Ovary (tissue), 9 donors: ENCODE data around the gene PRODH2. TPM values are rescaled to one million over a fixed set of nuclear protein-coding genes. Genes with fewer than 3 reads are reported as not detected.

Source experiments
- DNase-seq, 5 donors: peaks; one replicate each; pipeline ENCODE4 v3.0.0-alpha.2; 2019 to 2020
- H3K27ac ChIP-seq, 2 donors: fragments of 200-600 bp; one replicate each; pipeline versions ENCODE4 v1.5.1 to v1.8.0; 2019 to 2022
- H3K27me3 ChIP-seq: fragments of 200-600 bp; one replicate; pipeline ENCODE4 v1.8.0; 2022
- H3K36me3 ChIP-seq: fragments of 200-600 bp; sonication (generic); one replicate; pipeline ENCODE4 v1.5.1; 2019
- H3K4me1 ChIP-seq: one replicate; pipeline ENCODE4 v1.8.1; 2013; ENCODE audit warnings: mild to moderate bottlenecking, moderate library complexity; ENCODE audit not compliant: insufficient read depth
- H3K4me3 ChIP-seq: fragments of 200-600 bp; sonication (generic); one replicate; pipeline ENCODE4 v1.5.1; 2017
- H3K9me3 ChIP-seq, 2 donors: fragments of 200-600 bp in 1 of 2; sonication (generic) in 1 of 2; one replicate each; pipeline versions ENCODE4 v1.5.1 to v1.8.1; 2013 to 2019; ENCODE audit warnings: mild to moderate bottlenecking in 1 of 2, moderate library complexity in 1 of 2
- EP300 ChIP-seq: sonication (generic); formaldehyde crosslinking; IDR thresholded peaks from one replicate; pipeline ENCODE4 v1.6.1; 2017; ENCODE audit warnings: antibody characterized with exemption
- POLR2A ChIP-seq: fragments of 450-650 bp; IDR thresholded peaks from one replicate; pipeline ENCODE4 v1.6.1; 2017; ENCODE audit warnings: antibody characterized with exemption, mild to moderate bottlenecking, moderate library complexity
- WGBS, 3 donors: extraction: QIAGEN DNeasy Blood & Tissue Kit in 1 of 3; methylation state at CpG; one replicate each; pipeline versions ENCODE4 v1.1.5 to v1.1.7; 2013 to 2017; 5-methylcytosine and 5-hydroxymethylcytosine counted together
- intact Hi-C, 4 donors: fragments of 100-400 bp; cut with DNase I; formaldehyde crosslinking; loops; one replicate each; pipeline versions ENCODE4 v1.11.0 to v1.15.1; 2022 to 2023
- polyA plus RNA-seq, 2 donors: library from polyadenylated mRNA; stranded (reverse); fragments of 200-250 nt in 1 of 2; fragments of 350-450 nt in 1 of 2; fragmentation: Illumina TruSeq in 1 of 2; extraction: RNeasy Lipid Tissue Mini Kit (QIAGEN cat#74804) in 1 of 2; gene quantifications; one replicate each; pipeline ENCODE4 v1.2.3, GENCODE V29; 2013 to 2014
- total RNA-seq, 7 donors: library from RNA; depleted of rRNA in 2 of 7; stranded (reverse); fragments of >200 nt in 2 of 7; fragmentation: NEBNext Ultra II Directional in 3 of 7; extraction: Animal tissue kit (Norgen Biotek cat#: 25700) in 3 of 7; gene quantifications; one replicate each; pipeline versions ENCODE4 v1.1.0 to v1.2.4, GENCODE V29; 2016 to 2023
- TF ChIP-seq, protein P1 (sequence below), 3 donors: fragments of 450-650 bp in 2 of 3; fragments of 200-600 bp in 1 of 3; IDR thresholded peaks; one replicate each; pipeline versions ENCODE4 v1.5.1 to v1.8.0; 2016 to 2022; ENCODE audit warnings: antibody characterized with exemption in 3 of 3, mild to moderate bottlenecking in 1 of 3
- donor health status: DM: no; HTN: no; CAD: no; lungs with moderate emphysema.
- donor health status: DM: no; HTN: no; CAD: no.
- donor health status: Bipolar disorder and iron deficiency.
- donor health status: DM: yes; HTN: yes; CAD: no.
- donor health status: DM: no; HTN: no; CAD: no.
- donor health status: DM: yes; HTN: yes; CAD: no.

Gene PRODH2
- total and polyA plus RNA-seq, 9 donors = 0.41 TPM; not detected in 8

DNA sequence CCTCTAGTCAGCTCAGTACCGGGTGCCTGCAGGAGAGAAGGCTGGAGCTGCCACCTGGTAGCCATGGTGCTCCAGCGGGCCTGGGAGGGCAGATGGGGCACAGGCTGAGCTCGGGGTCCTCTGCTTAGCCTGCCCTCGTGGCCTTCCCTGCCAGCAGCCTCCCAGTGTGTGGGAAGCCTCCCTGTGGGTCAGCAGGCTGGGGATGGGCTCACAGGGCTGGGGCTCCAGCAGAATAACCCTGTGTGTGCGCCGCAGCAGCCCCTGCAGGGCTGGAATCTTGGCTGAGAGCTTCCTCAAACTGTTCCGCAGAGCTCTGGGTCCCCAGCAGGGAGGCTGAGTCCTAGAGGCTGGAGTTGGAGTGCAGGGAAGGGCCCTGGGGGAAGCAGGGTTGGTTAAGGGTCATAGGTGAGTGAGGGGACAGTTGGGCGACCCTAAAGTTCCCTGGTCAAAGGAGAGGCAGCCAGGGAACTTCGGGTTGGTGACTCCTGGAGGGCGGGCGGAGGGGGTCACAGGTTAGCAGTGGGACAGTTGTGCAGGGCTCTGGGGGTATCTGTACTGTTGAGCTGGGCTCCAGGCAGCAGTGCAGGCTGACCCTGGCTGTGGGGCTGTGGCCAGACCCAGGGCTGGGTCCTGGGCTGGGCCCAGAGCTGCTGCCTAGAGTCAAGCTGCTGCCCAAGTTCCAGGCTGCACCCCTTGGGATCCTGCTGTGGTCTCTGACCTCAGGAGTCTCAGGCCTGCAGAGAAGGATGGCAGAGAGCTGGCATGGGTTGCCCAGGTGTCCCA is 23.3 kb downstream of the PRODH2 start:
- intact Hi-C loops = loop anchor here in 1 of 4 donors (10.0 kb wide), 1 partner anchor 135 kb away; no protein-coding TSS in a partner anchor
- H3K4me3 ChIP-seq = no peak overlapping the region

DNA sequence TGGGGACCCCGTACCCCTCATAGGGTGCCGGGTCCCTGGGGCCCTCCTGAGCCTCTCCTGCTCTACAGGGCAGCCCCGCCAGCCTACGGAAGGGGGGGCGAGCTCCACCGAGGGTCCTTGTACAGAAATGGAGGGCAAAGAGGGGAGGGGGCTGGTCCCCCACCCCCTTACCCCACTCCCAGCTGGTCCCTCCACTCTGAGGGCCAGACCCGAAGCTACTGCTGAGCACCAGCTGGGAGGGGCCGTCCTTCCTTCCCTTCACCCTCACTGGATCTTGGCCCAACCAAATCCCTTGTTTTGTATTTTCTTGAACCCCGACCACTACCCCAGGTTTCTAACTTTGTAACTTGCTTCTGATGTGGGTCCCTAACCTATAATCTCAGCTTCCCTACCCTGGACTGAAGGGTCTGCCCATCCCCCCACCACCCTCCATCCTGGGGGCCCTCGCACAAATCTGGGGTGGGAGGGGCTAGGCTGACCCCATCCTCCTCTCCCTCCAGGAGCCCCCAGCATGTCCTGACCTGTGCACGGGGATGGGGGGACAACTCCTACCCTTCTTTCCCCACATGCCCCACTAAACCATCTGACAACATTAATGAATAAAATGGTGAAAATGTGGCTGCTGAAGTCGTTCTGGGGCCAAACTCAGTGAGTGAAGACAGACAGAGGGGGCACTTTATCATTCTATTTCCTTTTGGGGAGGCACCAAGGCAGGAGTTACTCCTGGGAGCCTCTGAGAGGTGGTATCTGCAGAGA is 24.3 kb downstream of the PRODH2 start:
- no peak for DNase-seq
- Histone ChIP-seq H3K9me3 (no peaks in the 10 kb centered on the region), H3K27me3 (no peaks in the 10 kb centered on the region), H3K4me1 (no peaks in the 10 kb centered on the region), H3K36me3 (no peaks in the 10 kb centered on the region), H3K4me3 (no peak overlapping the region), H3K27ac (no peak overlapping the region)
- intact Hi-C loops = loop anchor here in 1 of 4 donors (10.0 kb wide), 1 partner anchor 136 kb away; no protein-coding TSS in a partner anchor
- TF ChIP-seq, protein P1, sequence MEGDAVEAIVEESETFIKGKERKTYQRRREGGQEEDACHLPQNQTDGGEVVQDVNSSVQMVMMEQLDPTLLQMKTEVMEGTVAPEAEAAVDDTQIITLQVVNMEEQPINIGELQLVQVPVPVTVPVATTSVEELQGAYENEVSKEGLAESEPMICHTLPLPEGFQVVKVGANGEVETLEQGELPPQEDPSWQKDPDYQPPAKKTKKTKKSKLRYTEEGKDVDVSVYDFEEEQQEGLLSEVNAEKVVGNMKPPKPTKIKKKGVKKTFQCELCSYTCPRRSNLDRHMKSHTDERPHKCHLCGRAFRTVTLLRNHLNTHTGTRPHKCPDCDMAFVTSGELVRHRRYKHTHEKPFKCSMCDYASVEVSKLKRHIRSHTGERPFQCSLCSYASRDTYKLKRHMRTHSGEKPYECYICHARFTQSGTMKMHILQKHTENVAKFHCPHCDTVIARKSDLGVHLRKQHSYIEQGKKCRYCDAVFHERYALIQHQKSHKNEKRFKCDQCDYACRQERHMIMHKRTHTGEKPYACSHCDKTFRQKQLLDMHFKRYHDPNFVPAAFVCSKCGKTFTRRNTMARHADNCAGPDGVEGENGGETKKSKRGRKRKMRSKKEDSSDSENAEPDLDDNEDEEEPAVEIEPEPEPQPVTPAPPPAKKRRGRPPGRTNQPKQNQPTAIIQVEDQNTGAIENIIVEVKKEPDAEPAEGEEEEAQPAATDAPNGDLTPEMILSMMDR (IDR thresholded peaks at IDR 0.05) = no peak
- TF ChIP-seq POLR2A (no peak), EP300 (no peak)
- WGBS, 3 donors = 70 to 75% (median 74%) methylated on average over 11 to 12 of the region's 12 CpGs

More for the DNA sequence above, 23.3 kb downstream of the PRODH2 start:
- no peak overlapping the region for H3K27ac ChIP-seq
- WGBS, 3 donors = 72 to 90% (median 83%) methylated on average over 7 to 11 of the region's 11 CpGs
- H3K9me3 ChIP-seq = no peaks in the 10 kb centered on the region
- no peak for TF ChIP-seq POLR2A
- TF ChIP-seq, protein P1 (IDR thresholded peaks at IDR 0.05) = no peak
- no peak for TF ChIP-seq EP300
- H3K4me1 ChIP-seq = no peaks in the 10 kb centered on the region
- no peaks in the 10 kb centered on the region for H3K36me3 ChIP-seq
- no peak for DNase-seq
- H3K27me3 ChIP-seq = no peaks in the 10 kb centered on the region

DNA sequence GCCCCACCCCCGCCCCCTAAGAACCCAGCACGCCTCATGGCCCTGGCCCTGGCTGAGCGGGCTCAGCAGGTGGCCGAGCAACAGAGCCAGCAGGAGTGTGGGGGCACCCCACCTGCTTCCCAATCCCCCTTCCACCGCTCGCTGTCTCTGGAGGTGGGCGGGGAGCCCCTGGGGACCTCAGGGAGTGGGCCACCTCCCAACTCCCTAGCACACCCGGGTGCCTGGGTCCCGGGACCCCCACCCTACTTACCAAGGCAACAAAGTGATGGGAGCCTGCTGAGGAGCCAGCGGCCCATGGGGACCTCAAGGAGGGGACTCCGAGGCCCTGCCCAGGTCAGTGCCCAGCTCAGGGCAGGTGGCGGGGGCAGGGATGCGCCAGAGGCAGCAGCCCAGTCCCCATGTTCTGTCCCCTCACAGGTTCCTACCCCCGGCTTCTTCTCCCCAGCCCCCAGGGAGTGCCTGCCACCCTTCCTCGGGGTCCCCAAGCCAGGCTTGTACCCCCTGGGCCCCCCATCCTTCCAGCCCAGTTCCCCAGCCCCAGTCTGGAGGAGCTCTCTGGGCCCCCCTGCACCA is 25.3 kb downstream of the PRODH2 start:
- WGBS, 3 donors = 83 to 91% (median 89%) methylated on average over 12 to 15 of the region's 15 CpGs

More for the DNA sequence above, 25.3 kb downstream of the PRODH2 start:
- no peaks in the 10 kb centered on the region for H3K9me3 ChIP-seq
- H3K4me1 ChIP-seq = no peaks in the 10 kb centered on the region
- no peak overlapping the region for H3K4me3 ChIP-seq
- intact Hi-C loops = loop anchor here in 1 of 4 donors (10.0 kb wide), 1 partner anchor 137 kb away; no protein-coding TSS in a partner anchor
- DNase-seq = no peak
- H3K36me3 ChIP-seq = no peaks in the 10 kb centered on the region
- H3K27ac ChIP-seq = no peak overlapping the region
- TF ChIP-seq, protein P1 (IDR thresholded peaks at IDR 0.05) = no peak
- TF ChIP-seq EP300 (no peak), POLR2A (no peak)
- no peaks in the 10 kb centered on the region for H3K27me3 ChIP-seq
